A549 (cell line): Measurements from ENCODE around the gene PLBD2. TPM values are rescaled to one million over a fixed set of nuclear protein-coding genes. Genes with fewer than 3 reads are reported as not detected.
A peak's percentile ranks its signal among the peaks of the same experiment; 100 is the strongest.

Experiments
- ATAC-seq, 2 experiments: fragments of 200-7000 bp in 1 of 2; fragments of >200 bp in 1 of 2; cut with Nextera tagmentation in 1 of 2; cut with Tn5 transposase in 1 of 2; 3 replicates each; pipeline versions ENCODE4 v1.8.0 to v1.9.1; 2018 to 2020; ENCODE audit warnings: mild to moderate bottlenecking in 1 of 2, moderate library complexity in 1 of 2
- CTCF ChIA-PET: fragments of 300-600 bp; sonication (Branson Sonifier 250); formaldehyde crosslinking; extraction: SDS; loops from one replicate; lab custom pipeline; 2021; ENCODE audit warnings: antibody characterized with exemption, inconsistent platforms; lab: Yijun Ruan, JAX
- POLR2A ChIA-PET: fragments of 350-600 bp; formaldehyde crosslinking; extraction: SDS; loops from one replicate; lab custom pipeline; 2021; ENCODE audit warnings: antibody characterized with exemption, inconsistent platforms; lab: Yijun Ruan, JAX
- DNase-seq, 2 experiments: peaks; one replicate each; pipeline versions ENCODE4 v3.0.0 to v3.0.0-alpha.2; 2011 to 2016; ENCODE audit warnings: low read depth in 1 of 2, low spot score in 1 of 2
- FAIRE-seq: peaks from 2 replicates; lab custom pipeline; 2011; peaks lifted over from hg19 to GRCh38; lab: Jason Lieb, UNC
- H3K27ac ChIP-seq, 2 experiments: fragments of >200 bp; sonication (Bioruptor Twin); formaldehyde crosslinking; 3 replicates each; pipeline ENCODE4 v1.5.1; 2016 to 2017
- H3K4me1 ChIP-seq: fragments of >200 bp; sonication (Bioruptor Twin); formaldehyde crosslinking; 3 replicates; pipeline ENCODE4 v1.6.1; 2016
- H3K4me2 ChIP-seq: fragments of >200 bp; sonication (Bioruptor Twin); formaldehyde crosslinking; 3 replicates; pipeline ENCODE4 v1.6.1; 2016
- H3K4me3 ChIP-seq: fragments of >200 bp; sonication (Bioruptor Twin); formaldehyde crosslinking; 3 replicates; pipeline ENCODE4 v1.5.1; 2016
- H3K9me3 ChIP-seq: fragments of >200 bp; sonication (Bioruptor Twin); formaldehyde crosslinking; 3 replicates; pipeline ENCODE4 v1.6.1; 2016
- ATOH8 ChIP-seq: fragments of 250-450 bp; sonication (Bioruptor Pico); IDR thresholded peaks from 2 replicates; pipeline ENCODE4 v1.5.0; 2020; ENCODE audit warnings: low read depth, mild to moderate bottlenecking, moderate library complexity
- CBX8 ChIP-seq: fragments of 200-600 bp; sonication (generic); IDR thresholded peaks from 2 replicates; pipeline ENCODE4 v1.6.1; 2016
- EP300 ChIP-seq, 2 experiments: fragments of >200 bp; sonication (Bioruptor Twin); formaldehyde crosslinking; IDR thresholded peaks; 2 replicates in 1 of 2; 3 replicates in 1 of 2; pipeline ENCODE4 v1.6.1; 2016 to 2017
- FOSB ChIP-seq: fragments of 250-450 bp; sonication (Bioruptor Pico); IDR thresholded peaks from 2 replicates; pipeline ENCODE4 v1.5.0; 2020; ENCODE audit warnings: mild to moderate bottlenecking, moderate library complexity
- FOSL2 ChIP-seq, 2 experiments: fragments of 450-650 bp in 1 of 2; fragments of >200 bp in 1 of 2; sonication (Bioruptor Twin) in 1 of 2; formaldehyde crosslinking; IDR thresholded peaks; 2 replicates each; pipeline versions ENCODE4 v1.5.0 to v1.6.1; 2016 to 2020; ENCODE audit warnings: mild to moderate bottlenecking in 1 of 2, moderate library complexity in 1 of 2
- GATA3 ChIP-seq: IDR thresholded peaks from 2 replicates; pipeline ENCODE4 v1.6.1; 2012; ENCODE audit warnings: borderline replicate concordance
- HOXA7 ChIP-seq: fragments of 250-450 bp; sonication (Bioruptor Pico); IDR thresholded peaks from 2 replicates; pipeline ENCODE4 v1.5.0; 2020; ENCODE audit warnings: mild to moderate bottlenecking, moderate library complexity
- HOXB13 ChIP-seq: fragments of 250-450 bp; sonication (Bioruptor Pico); IDR thresholded peaks from 2 replicates; pipeline ENCODE4 v1.5.0; 2020; ENCODE audit warnings: low read depth, mild to moderate bottlenecking, moderate library complexity
- KDM1A ChIP-seq: fragments of 200-600 bp; sonication (generic); IDR thresholded peaks from 2 replicates; pipeline ENCODE4 v1.6.1; 2016; ENCODE audit warnings: low read depth, mild to moderate bottlenecking
- MAFK ChIP-seq: fragments of 450-650 bp; IDR thresholded peaks from 2 replicates; pipeline ENCODE4 v1.6.1; 2014; ENCODE audit not compliant: partially characterized antibody
- MAX ChIP-seq: IDR thresholded peaks from 2 replicates; pipeline ENCODE4 v1.6.1; 2012
- MYC ChIP-seq: IDR thresholded peaks from 2 replicates; pipeline ENCODE4 v1.6.1; 2012; ENCODE audit warnings: mild to moderate bottlenecking, inconsistent platforms, low read length, improper control_type of control experiment, borderline replicate concordance
- NFE2L2 ChIP-seq: fragments of 150-350 bp; conservative IDR thresholded peaks from 2 replicates; pipeline ENCODE4 v1.6.1; 2014; ENCODE audit warnings: low read length
- NR3C1 ChIP-seq: fragments of >200 bp; sonication (Bioruptor Twin); formaldehyde crosslinking; IDR thresholded peaks from 3 replicates; pipeline ENCODE4 v1.6.1; 2017
- PBX3 ChIP-seq: IDR thresholded peaks from 2 replicates; pipeline ENCODE4 v1.6.1; 2012
- POLR2A ChIP-seq: IDR thresholded peaks from 2 replicates; pipeline ENCODE4 v1.6.1; 2012; ENCODE audit warnings: mild to moderate bottlenecking, low read length
- RAD21 ChIP-seq, 2 experiments: fragments of >200 bp in 1 of 2; sonication (Bioruptor Twin) in 1 of 2; formaldehyde crosslinking in 1 of 2; IDR thresholded peaks in 1 of 2; conservative IDR thresholded peaks in 1 of 2; 2 replicates in 1 of 2; 3 replicates in 1 of 2; pipeline ENCODE4 v1.6.1; 2012 to 2018; ENCODE audit warnings: inconsistent platforms in 1 of 2
- REST ChIP-seq: fragments of 200-600 bp; sonication (generic); IDR thresholded peaks from 2 replicates; pipeline ENCODE4 v1.6.1; 2016; ENCODE audit warnings: antibody characterized with exemption, mild to moderate bottlenecking, moderate library complexity
- USF2 ChIP-seq: fragments of 450-650 bp; IDR thresholded peaks from 2 replicates; pipeline ENCODE4 v1.6.1; 2014; ENCODE audit warnings: antibody characterized with exemption
- ZC3H11A ChIP-seq: fragments of 450-650 bp; IDR thresholded peaks from 2 replicates; pipeline ENCODE4 v1.6.1; 2014; ENCODE audit warnings: antibody characterized with exemption, mild to moderate bottlenecking
- ZFP36 ChIP-seq: fragments of 450-650 bp; IDR thresholded peaks from 2 replicates; pipeline ENCODE4 v1.6.1; 2014; ENCODE audit warnings: borderline replicate concordance; ENCODE audit not compliant: partially characterized antibody
- WGBS: methylation state at CpG from one replicate; pipeline ENCODE4 v1.1.6; 2017; ENCODE audit errors: missing lambda C conversion rate; 5-methylcytosine and 5-hydroxymethylcytosine counted together
- polyA plus RNA-seq, 4 experiments: library from polyadenylated mRNA; depleted of rRNA in 3 of 4; stranded (reverse); fragments of >200 nt; fragmentation: RNase III in 1 of 4; extraction: RNeasy Plus Mini Kit Qiagen cat#74134 plus additional on column Dnase treatment in 1 of 4; gene quantifications; 2 replicates in 3 of 4; 3 replicates in 1 of 4; pipeline ENCODE4 v1.2.3, GENCODE V29; 2011 to 2017

The PLBD2 gene
- polyA plus RNA-seq, 2 of the 4 experiments (the other 2 are of a cell fraction): 13.2 to 25.9 TPM

- Histone ChIP-seq H3K4me3 (no peak overlapping the region), H3K9me3 (no peaks in the 10 kb centered on the region), H3K4me1 (no peaks in the 10 kb centered on the region), H3K27ac (no peak overlapping the region), H3K4me2 (no peak overlapping the region)
- DNase-seq: no peak
- WGBS: 91% methylated on average over 4 of the region's 4 CpGs
- no peak for FAIRE-seq
- ATAC-seq: no peak
- TF ChIP-seq RAD21 (conservative IDR thresholded peaks at IDR 0.05 in 1 of 2, IDR thresholded peaks at IDR 0.05 in 1 of 2) (no peak), ZC3H11A (no peak), HOXB13 (no peak), FOSB (CRISPR knock-in tag) (no peak)
- POLR2A ChIA-PET: no interaction called here
- CTCF ChIA-PET: interaction anchor here (0.8 kb wide), 1 partner anchor 43 kb away, joined by 3 read pairs; no protein-coding TSS in a partner anchor
Measured at GRCh38 chr12:113382206-113382605, 23.8 kb downstream of the PLBD2 start.

GRCh38 chr12:113384778-113385177 lies 26.4 kb downstream of the PLBD2 start:
- H3K27ac ChIP-seq: no peak overlapping the region
- H3K4me1 ChIP-seq: no peaks in the 10 kb centered on the region
- no peak overlapping the region for H3K4me3 ChIP-seq
- POLR2A ChIA-PET: no interaction called here
- CTCF ChIA-PET: interaction anchor here (3.7 kb wide), 1 partner anchor 41 kb away, joined by 14 read pairs; no protein-coding TSS in a partner anchor
- TF ChIP-seq GATA3: no peak
- TF ChIP-seq NR3C1: no peak
- TF ChIP-seq MYC: no peak
- TF ChIP-seq KDM1A: no peak
- TF ChIP-seq HOXA7 (CRISPR knock-in tag): no peak
- H3K4me2 ChIP-seq: no peak overlapping the region
- FAIRE-seq (no peak), DNase-seq (no peak), ATAC-seq (no peak; a peak in 2 of 6 replicates)
- no peaks in the 10 kb centered on the region for H3K9me3 ChIP-seq
- WGBS: 90% methylated on average over 11 of the region's 14 CpGs

- no peak for FAIRE-seq
- CTCF ChIA-PET: interaction anchor here (3.7 kb wide), 1 partner anchor 40 kb away, joined by 14 read pairs; no protein-coding TSS in a partner anchor
- H3K27ac ChIP-seq: no peak overlapping the region
- WGBS: 91% methylated on average over 6 of the region's 6 CpGs
- no peak for DNase-seq
- H3K4me3 ChIP-seq: no peak overlapping the region
- TF ChIP-seq ZFP36: no peak
- TF ChIP-seq, all 56 proteins: peak for 0
- H3K4me2 ChIP-seq: no peak overlapping the region
- H3K9me3 ChIP-seq: no peaks in the 10 kb centered on the region
- ATAC-seq: peak in 1 of 2 experiments; percentile 10; a peak in 2 of 6 replicates
- H3K4me1 ChIP-seq: no peaks in the 10 kb centered on the region
- POLR2A ChIA-PET: no interaction called here
Measured at GRCh38 chr12:113385282-113385882, 27.0 kb downstream of the PLBD2 start.

- Histone ChIP-seq H3K9me3 (no peaks in the 10 kb centered on the region), H3K4me3 (no peak overlapping the region), H3K27ac (no peak overlapping the region), H3K4me2 (no peak overlapping the region), H3K4me1 (no peaks in the 10 kb centered on the region)
- FAIRE-seq (no peak), DNase-seq (no peak), ATAC-seq (no peak)
- ChIA-PET POLR2A (no interaction called here), CTCF (interaction anchor here (1.8 to 3.7 kb wide), 2 partner anchors 18 to 38 kb away, joined by 4 to 14 read pairs; no protein-coding TSS in a partner anchor)
- WGBS: 99% methylated on average over 12 of the region's 12 CpGs
- TF ChIP-seq POLR2A (no peak), EP300 (IDR thresholded peaks at IDR 0.05) (no peak), PBX3 (no peak), ATOH8 (CRISPR knock-in tag) (no peak), CBX8 (no peak), NFE2L2 (no peak), USF2 (no peak), REST (no peak), MAFK (no peak), FOSL2 (IDR thresholded peaks at IDR 0.05) (no peak), FOSL2 (CRISPR knock-in tag; IDR thresholded peaks at IDR 0.05) (no peak), MAX (no peak), RAD21 (conservative IDR thresholded peaks at IDR 0.05 in 1 of 2, IDR thresholded peaks at IDR 0.05 in 1 of 2) (no peak)
Measured at GRCh38 chr12:113386866-113387566, 28.6 kb downstream of the PLBD2 start.
